RWPE2 (cell line): Measurements from ENCODE around the gene PHLDB1.
"Not testable (repeated sequence)": the region's sequence is repeated elsewhere in the genome, so short reads cannot be mapped to it uniquely, and the experiment has no call there.

ENCODE experiments used
- ATAC-seq: fragments of 200-7000 bp; cut with Tn5 transposase; 3 replicates; pipeline ENCODE4 v1.9.1; 2021; ENCODE audit warnings: low read depth
- DNase-seq: peaks from one replicate; pipeline ENCODE4 v3.0.0-alpha.2; 2020; ENCODE audit warnings: low spot score
- H3K27ac ChIP-seq: fragments of 450-650 bp; 2 replicates; pipeline ENCODE4 v1.5.1; 2017; ENCODE audit warnings: mild to moderate bottlenecking; ENCODE audit not compliant: poor library complexity, severe bottlenecking
- H3K27me3 ChIP-seq: fragments of 250-450 bp; sonication (Bioruptor Pico); 2 replicates; pipeline ENCODE4 v1.5.1; 2021; ENCODE audit warnings: mild to moderate bottlenecking, moderate library complexity; ENCODE audit not compliant: insufficient read depth, poor library complexity, severe bottlenecking
- H3K36me3 ChIP-seq: fragments of 250-450 bp; sonication (Bioruptor Pico); 2 replicates; pipeline ENCODE4 v1.5.1; 2020; ENCODE audit warnings: low read depth, mild to moderate bottlenecking, moderate library complexity
- H3K4me1 ChIP-seq: fragments of 250-450 bp; sonication (Bioruptor Pico); 2 replicates; pipeline ENCODE4 v1.5.1; 2021; ENCODE audit warnings: mild to moderate bottlenecking, moderate library complexity; ENCODE audit not compliant: insufficient read depth, poor library complexity, severe bottlenecking
- H3K4me3 ChIP-seq: fragments of 250-450 bp; sonication (Bioruptor Pico); 2 replicates; pipeline ENCODE4 v1.5.1; 2021; ENCODE audit warnings: mild to moderate bottlenecking, moderate library complexity; ENCODE audit not compliant: severe bottlenecking
- H3K9me3 ChIP-seq: fragments of 250-450 bp; sonication (Bioruptor Pico); 2 replicates; pipeline ENCODE4 v1.5.1; 2021; ENCODE audit warnings: mild to moderate bottlenecking, moderate library complexity; ENCODE audit not compliant: severe bottlenecking
- CTCF ChIP-seq: fragments of 450-650 bp; IDR thresholded peaks from one replicate; pipeline ENCODE4 v1.5.1; 2017; ENCODE audit warnings: mild to moderate bottlenecking, moderate library complexity; ENCODE audit not compliant: poor library complexity, severe bottlenecking

The PHLDB1 gene

GRCh38 chr11:118607401-118608359, at the start of gene PHLDB1:
TSS of gene PHLDB1 (plus strand) at chr11:118607615. CDS start at chr11:118613837, 6,222 bp downstream.
- peak; percentile 76 for TF ChIP-seq CTCF
- H3K36me3 ChIP-seq, result peaks cover 3% of the 10 kb centered on the region
- H3K4me3 ChIP-seq, result peak within 1 kb of the TSS; percentile 41
- H3K27me3 ChIP-seq, result no peaks in the 10 kb centered on the region
- H3K27ac ChIP-seq, result peak within 1 kb of the TSS; percentile 57
- no peaks in the 10 kb centered on the region for H3K4me1 ChIP-seq
- ATAC-seq (peak; percentile 74), DNase-seq (no peak)
- H3K9me3 ChIP-seq, result no peaks in the 10 kb centered on the region

- ATAC-seq (no peak), DNase-seq (no peak)
- Histone ChIP-seq H3K4me1 (no peaks in the 10 kb centered on the region), H3K9me3 (no peaks in the 10 kb centered on the region), H3K36me3 (peaks cover 45% of the 10 kb centered on the region), H3K27me3 (no peaks in the 10 kb centered on the region), H3K27ac (no peak overlapping the region), H3K4me3 (no peak overlapping the region)
- TF ChIP-seq CTCF, result no peak
Observed at GRCh38 chr11:118560806-118561205, 46.6 kb upstream of the PHLDB1 start.

GRCh38 chr11:118565051-118565450, 42.4 kb upstream of the PHLDB1 start:
- no peaks in the 10 kb centered on the region for H3K27me3 ChIP-seq
- peaks cover 12% of the 10 kb centered on the region for H3K36me3 ChIP-seq
- H3K4me1 ChIP-seq, result no peaks in the 10 kb centered on the region
- peak overlapping the region; percentile 18 for H3K27ac ChIP-seq
- H3K4me3 ChIP-seq, result no peak overlapping the region
- ATAC-seq (no peak), DNase-seq (no peak)
- H3K9me3 ChIP-seq, result no peaks in the 10 kb centered on the region
- no peak for TF ChIP-seq CTCF

- Histone ChIP-seq H3K36me3 (peaks cover 15% of the 10 kb centered on the region), H3K4me3 (no peak overlapping the region), H3K9me3 (no peaks in the 10 kb centered on the region), H3K27me3 (no peaks in the 10 kb centered on the region), H3K27ac (no peak overlapping the region), H3K4me1 (peaks cover 9% of the 10 kb centered on the region)
- no peak for TF ChIP-seq CTCF
- DNase-seq, result no peak
- ATAC-seq, result no peak
Observed at GRCh38 chr11:118569670-118570069, 37.7 kb upstream of the PHLDB1 start.

GRCh38 chr11:118570787-118571186, 36.6 kb upstream of the PHLDB1 start:
- no peak for ATAC-seq
- Histone ChIP-seq H3K27ac (no peak overlapping the region), H3K36me3 (peaks cover 25% of the 10 kb centered on the region), H3K27me3 (no peaks in the 10 kb centered on the region), H3K4me3 (no peak overlapping the region), H3K9me3 (no peaks in the 10 kb centered on the region), H3K4me1 (peaks cover 12% of the 10 kb centered on the region)
- no peak for TF ChIP-seq CTCF
- DNase-seq, result no peak

- H3K36me3 ChIP-seq, result peaks cover 27% of the 10 kb centered on the region
- not testable (repeated sequence) for H3K27me3 ChIP-seq, DNase-seq, ATAC-seq, H3K9me3 ChIP-seq
- H3K27ac ChIP-seq, result peak overlapping the region; percentile 73
- peak overlapping the region; percentile 99 for H3K4me3 ChIP-seq
- H3K4me1 ChIP-seq, result peaks cover 12% of the 10 kb centered on the region
Observed at GRCh38 chr11:118571701-118572060, 35.7 kb upstream of the PHLDB1 start.
